K562 (cell line): ENCODE measurements around the gene MBOAT2. TPM values are rescaled to one million over a fixed set of nuclear protein-coding genes. Genes with fewer than 3 reads are reported as not detected.

Experiments
- ADNP ChIP-seq: fragments of 200-800 bp; sonication (Bioruptor generic); IDR thresholded peaks from 2 replicates; pipeline ENCODE4 v1.6.1; 2016; ENCODE audit warnings: missing genetic modification characterization, missing compliant biosample characterization
- ASH1L ChIP-seq: fragments of 450-650 bp; IDR thresholded peaks from 2 replicates; pipeline ENCODE4 v1.6.1; 2018; ENCODE audit warnings: borderline replicate concordance, mild to moderate bottlenecking, low read depth; ENCODE audit not compliant: partially characterized antibody
- BACH1 ChIP-seq: fragments of 200-800 bp; sonication (Bioruptor generic); IDR thresholded peaks from 2 replicates; pipeline ENCODE4 v1.6.1; 2016; ENCODE audit warnings: missing genetic modification characterization, missing compliant biosample characterization
- CBFA2T2 ChIP-seq: fragments of 450-650 bp; conservative IDR thresholded peaks from 2 replicates; pipeline ENCODE4 v1.6.1; 2017; ENCODE audit warnings: mild to moderate bottlenecking
- ELF1 ChIP-seq: fragments of 200-800 bp; sonication (Bioruptor generic); IDR thresholded peaks from 2 replicates; pipeline ENCODE4 v1.6.1; 2016; ENCODE audit warnings: missing genetic modification characterization, missing compliant biosample characterization
- ESRRA ChIP-seq: fragments of 450-650 bp; IDR thresholded peaks from 2 replicates; pipeline ENCODE4 v1.6.1; 2014; ENCODE audit warnings: low read depth, mild to moderate bottlenecking, moderate library complexity, borderline replicate concordance
- GATAD2A ChIP-seq: fragments of 450-650 bp; IDR thresholded peaks from 2 replicates; pipeline ENCODE4 v1.6.1; 2017
- MECOM ChIP-seq: fragments of 250-450 bp; sonication (Bioruptor Pico); IDR thresholded peaks from 2 replicates; pipeline ENCODE4 v1.8.0; 2022; ENCODE audit warnings: inconsistent platforms
- PHB ChIP-seq: fragments of 250-450 bp; sonication (Bioruptor Pico); IDR thresholded peaks from 2 replicates; pipeline ENCODE4 v1.5.0; 2021
- POLR3G ChIP-seq: IDR thresholded peaks from 2 replicates; pipeline ENCODE4 v1.6.1; 2011; ENCODE audit not compliant: insufficient read length, insufficient replicate concordance; ENCODE audit errors: extremely low read depth
- SAFB2 ChIP-seq: fragments of 200-400 bp; formaldehyde crosslinking; IDR thresholded peaks from 2 replicates; pipeline ENCODE4 v1.6.1; 2018; ENCODE audit warnings: borderline replicate concordance, low read length, low read depth, moderate library complexity; ENCODE audit not compliant: severe bottlenecking
- SMAD4 ChIP-seq: fragments of 250-450 bp; sonication (Bioruptor Pico); conservative IDR thresholded peaks from 2 replicates; pipeline ENCODE4 v1.8.0; 2021; ENCODE audit warnings: inconsistent platforms, mild to moderate bottlenecking, moderate library complexity
- SMARCB1 ChIP-seq: IDR thresholded peaks from 2 replicates; pipeline ENCODE4 v1.6.1; 2011; ENCODE audit warnings: improper control_type of control experiment, low read depth; ENCODE audit not compliant: insufficient read length
- STAT5A ChIP-seq: IDR thresholded peaks from 2 replicates; pipeline ENCODE4 v1.6.1; 2012; ENCODE audit warnings: low read length, inconsistent platforms, borderline replicate concordance
- ZBTB43 ChIP-seq: sonication (generic); formaldehyde crosslinking; IDR thresholded peaks from 2 replicates; pipeline ENCODE4 v1.8.0; 2023; ENCODE audit warnings: mild to moderate bottlenecking, missing genetic modification reagents
- ZBTB8A ChIP-seq: fragments of 450-650 bp; IDR thresholded peaks from 2 replicates; pipeline ENCODE4 v1.6.1; 2018; ENCODE audit warnings: mild to moderate bottlenecking, moderate library complexity; ENCODE audit not compliant: partially characterized antibody
- ZC3H11A ChIP-seq: IDR thresholded peaks from 2 replicates; pipeline ENCODE4 v1.6.1; 2012; ENCODE audit warnings: low read depth, low read length, improper control_type of control experiment
- ZNF124 ChIP-seq: sonication (generic); formaldehyde crosslinking; IDR thresholded peaks from 2 replicates; pipeline ENCODE4 v1.8.1; 2022; ENCODE audit warnings: missing genetic modification reagents
- ZNF431 ChIP-seq: sonication (generic); formaldehyde crosslinking; IDR thresholded peaks from 2 replicates; pipeline ENCODE4 v1.8.0; 2022; ENCODE audit warnings: mild to moderate bottlenecking, missing genetic modification reagents
- ZNF830 ChIP-seq: fragments of 250-450 bp; sonication (Bioruptor Pico); IDR thresholded peaks from 2 replicates; pipeline ENCODE4 v1.5.0; 2021; ENCODE audit warnings: mild to moderate bottlenecking
- polyA plus RNA-seq, 8 experiments: library from polyadenylated mRNA; depleted of rRNA in 4 of 8; stranded (reverse) in 5 of 8; unstranded in 3 of 8; fragments of >200 nt; fragmentation: Nextera tagmentation in 2 of 8; fragmentation: Illumina TruSeq in 1 of 8; extraction: Ambion mirVana in 2 of 8; extraction: Trizol in 1 of 8; gene quantifications; 2 replicates each; pipeline versions ENCODE4 v1.2.1 to v1.2.3, GENCODE V29; 2011 to 2014; ENCODE audit warnings: inconsistent platforms in 1 of 8, missing spikeins in 1 of 8
- total RNA-seq, 7 experiments: library from RNA; depleted of rRNA in 6 of 7; stranded (reverse); fragments of >200 nt in 6 of 7; fragmentation: Illumina TruSeq in 2 of 7; extraction: Trizol in 2 of 7; gene quantifications; 2 replicates each; pipeline versions ENCODE4 v1.2.1 to v1.2.3, GENCODE V29; 2011 to 2021; ENCODE audit warnings: low replicate concordance in 1 of 7
- TF ChIP-seq, protein P1 (sequence below): sonication (generic); formaldehyde crosslinking; IDR thresholded peaks from 2 replicates; pipeline ENCODE4 v1.8.0; 2022; ENCODE audit warnings: mild to moderate bottlenecking, missing genetic modification reagents
- TF ChIP-seq, protein P2 (sequence below): fragments of 450-650 bp; formaldehyde crosslinking; IDR thresholded peaks from 2 replicates; pipeline ENCODE4 v1.4.0; 2020; ENCODE audit warnings: mild to moderate bottlenecking, moderate library complexity
- TF ChIP-seq, protein P3 (sequence below): fragments of 450-650 bp; formaldehyde crosslinking; IDR thresholded peaks from 2 replicates; pipeline ENCODE4 v1.4.0; 2020; ENCODE audit warnings: mild to moderate bottlenecking, mixed read lengths

MBOAT2 gene
- total and polyA plus RNA-seq, 9 of the 15 experiments (the other 6 are each of a cell fraction or from before 2014, with no cell fraction given): 8.4 to 122 (median 27.6) TPM

- TF ChIP-seq PHB (CRISPR knock-in tag) (no peak), ZNF124 (CRISPR knock-in tag) (no peak), ZBTB8A (no peak), STAT5A (no peak; the same call in 1 of the 2 replicates), ZNF830 (CRISPR knock-in tag) (no peak), CBFA2T2 (peak; percentile 34; the same call in 1 of the 2 replicates), ADNP (tag) (0 out of 2 replicates have a peak, but pooled peaks have one; percentile 42), ZBTB43 (CRISPR knock-in tag) (no peak), BACH1 (tag) (peak; percentile 43; the same call in 1 of the 2 replicates), SAFB2 (no peak), ELF1 (no peak), GATAD2A (no peak), SMAD4 (CRISPR knock-in tag) (no peak), ASH1L (no peak), ESRRA (no peak), SMARCB1 (no peak), MECOM (no peak), ZNF431 (CRISPR knock-in tag) (no peak), ZC3H11A (no peak), POLR3G (no peak)
- TF ChIP-seq, protein P1, sequence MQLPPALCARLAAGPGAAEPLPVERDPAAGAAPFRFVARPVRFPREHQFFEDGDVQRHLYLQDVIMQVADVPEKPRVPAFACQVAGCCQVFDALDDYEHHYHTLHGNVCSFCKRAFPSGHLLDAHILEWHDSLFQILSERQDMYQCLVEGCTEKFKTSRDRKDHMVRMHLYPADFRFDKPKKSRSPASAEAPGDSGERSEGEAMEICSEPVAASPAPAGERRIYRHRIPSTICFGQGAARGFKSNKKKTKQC (CRISPR knock-in tag): no peak
- TF ChIP-seq, protein P2, sequence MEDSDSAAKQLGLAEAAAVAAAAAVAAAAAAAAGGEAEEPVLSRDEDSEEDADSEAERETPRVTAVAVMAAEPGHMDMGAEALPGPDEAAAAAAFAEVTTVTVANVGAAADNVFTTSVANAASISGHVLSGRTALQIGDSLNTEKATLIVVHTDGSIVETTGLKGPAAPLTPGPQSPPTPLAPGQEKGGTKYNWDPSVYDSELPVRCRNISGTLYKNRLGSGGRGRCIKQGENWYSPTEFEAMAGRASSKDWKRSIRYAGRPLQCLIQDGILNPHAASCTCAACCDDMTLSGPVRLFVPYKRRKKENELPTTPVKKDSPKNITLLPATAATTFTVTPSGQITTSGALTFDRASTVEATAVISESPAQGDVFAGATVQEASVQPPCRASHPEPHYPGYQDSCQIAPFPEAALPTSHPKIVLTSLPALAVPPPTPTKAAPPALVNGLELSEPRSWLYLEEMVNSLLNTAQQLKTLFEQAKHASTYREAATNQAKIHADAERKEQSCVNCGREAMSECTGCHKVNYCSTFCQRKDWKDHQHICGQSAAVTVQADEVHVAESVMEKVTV (CRISPR knock-in tag): no peak
- TF ChIP-seq, protein P3, sequence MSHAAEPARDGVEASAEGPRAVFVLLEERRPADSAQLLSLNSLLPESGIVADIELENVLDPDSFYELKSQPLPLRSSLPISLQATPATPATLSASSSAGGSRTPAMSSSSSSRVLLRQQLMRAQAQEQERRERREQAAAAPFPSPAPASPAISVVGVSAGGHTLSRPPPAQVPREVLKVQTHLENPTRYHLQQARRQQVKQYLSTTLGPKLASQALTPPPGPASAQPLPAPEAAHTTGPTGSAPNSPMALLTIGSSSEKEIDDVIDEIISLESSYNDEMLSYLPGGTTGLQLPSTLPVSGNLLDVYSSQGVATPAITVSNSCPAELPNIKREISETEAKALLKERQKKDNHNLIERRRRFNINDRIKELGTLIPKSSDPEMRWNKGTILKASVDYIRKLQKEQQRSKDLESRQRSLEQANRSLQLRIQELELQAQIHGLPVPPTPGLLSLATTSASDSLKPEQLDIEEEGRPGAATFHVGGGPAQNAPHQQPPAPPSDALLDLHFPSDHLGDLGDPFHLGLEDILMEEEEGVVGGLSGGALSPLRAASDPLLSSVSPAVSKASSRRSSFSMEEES: no peak
Measured at GRCh38 chr2:8803658-8804379, 199.7 kb downstream of the MBOAT2 start (continued).
